Fibroblast of lung (primary cell): Measurements from ENCODE around the gene ZNF433.

Experiments
- CTCF ChIP-seq, 2 donors: IDR thresholded peaks in 1 of 2; conservative IDR thresholded peaks in 1 of 2; 1 replicate in 1 of 2; 2 replicates in 1 of 2; pipeline ENCODE4 v1.5.1; 2011 to 2012; ENCODE audit warnings: low read length in 2 of 2, control low read depth in 1 of 2, inconsistent platforms in 1 of 2, low read depth in 1 of 2, mild to moderate bottlenecking in 1 of 2
- EZH2 ChIP-seq: IDR thresholded peaks from 2 replicates; pipeline ENCODE4 v1.5.1; 2012; ENCODE audit warnings: low read length, control low read depth, mild to moderate bottlenecking; ENCODE audit errors: missing control alignments

- TF ChIP-seq EZH2 (no peak), CTCF (conservative IDR thresholded peaks at IDR 0.05 in 1 of 2, IDR thresholded peaks at IDR 0.05 in 1 of 2; ENCODE audit: low read depth in 1 of 2, low read length in 2 of 2) (no peak)
Measured at GRCh38 chr19:12043752-12044422, 8.4 kb upstream of the ZNF433 start.
